OCI-LY7 (cell line): ENCODE measurements around the gene FAM171A2. TPM values are rescaled to one million over a fixed set of nuclear protein-coding genes. Genes with fewer than 3 reads are reported as not detected.

Experiments used
- BruUV-seq: library from RNA; stranded (reverse); fragments of 400-500 nt; replicated peaks from 2 replicates; lab custom pipeline; 2021; lab: Mats Ljungman, UMichigan
- CTCF ChIA-PET: fragments of 300-600 bp; sonication (Branson Sonifier 250); formaldehyde crosslinking; loops from one replicate; lab custom pipeline; 2022; ENCODE audit warnings: antibody characterized with exemption; ENCODE audit not compliant: unreplicated experiment; lab: Charles Lee
- POLR2A ChIA-PET: fragments of 300-600 bp; sonication (Branson Sonifier 250); formaldehyde crosslinking; loops from one replicate; lab custom pipeline; 2022; ENCODE audit warnings: antibody characterized with exemption; lab: Charles Lee
- DNase-seq: peaks from one replicate; pipeline ENCODE4 v3.0.0-alpha.2; 2015; ENCODE audit warnings: low spot score
- H2AFZ ChIP-seq: fragments of 200-600 bp; sonication (generic), shearing (Covaris generic); 2 replicates; pipeline ENCODE4 v1.6.1; 2014; ENCODE audit warnings: mild to moderate bottlenecking, antibody characterized with exemption, low read length, moderate library complexity
- H3K27ac ChIP-seq: fragments of 200-600 bp; sonication (generic); 2 replicates; pipeline ENCODE4 v1.5.1; 2014; ENCODE audit warnings: mixed run types, low read depth, mild to moderate bottlenecking, moderate library complexity, low read length, inconsistent platforms; ENCODE audit not compliant: poor library complexity, severe bottlenecking
- H3K36me3 ChIP-seq: fragments of 200-600 bp; sonication (generic); 2 replicates; pipeline ENCODE4 v1.6.1; 2014; ENCODE audit warnings: mild to moderate bottlenecking, antibody characterized with exemption, low read length, moderate library complexity, mixed read lengths; ENCODE audit not compliant: insufficient read depth
- H3K4me1 ChIP-seq: fragments of 200-600 bp; sonication (generic); 2 replicates; pipeline ENCODE4 v1.5.1; 2014; ENCODE audit warnings: mild to moderate bottlenecking, low read length; ENCODE audit not compliant: insufficient read depth, poor library complexity, severe bottlenecking
- H3K4me2 ChIP-seq: fragments of 200-600 bp; sonication (generic); 2 replicates; pipeline ENCODE4 v1.6.1; 2014; ENCODE audit warnings: mild to moderate bottlenecking, low read length
- H3K4me3 ChIP-seq: fragments of 200-600 bp; sonication (generic); 2 replicates; pipeline ENCODE4 v1.5.1; 2014; ENCODE audit warnings: mild to moderate bottlenecking, low read depth, low read length; ENCODE audit not compliant: poor library complexity, severe bottlenecking
- H3K79me2 ChIP-seq: fragments of 200-600 bp; sonication (generic); 2 replicates; pipeline ENCODE4 v1.6.1; 2016; ENCODE audit warnings: low read depth, mild to moderate bottlenecking, low read length, moderate library complexity, mixed read lengths; ENCODE audit not compliant: insufficient read depth
- H3K9me2 ChIP-seq: fragments of 200-600 bp; sonication (generic); 2 replicates; pipeline ENCODE4 v1.6.1; 2016; ENCODE audit warnings: mild to moderate bottlenecking, low read length, mixed read lengths; ENCODE audit not compliant: insufficient read depth
- H3K9me3 ChIP-seq: fragments of 200-600 bp; sonication (generic); 2 replicates; pipeline ENCODE4 v1.6.1; 2014; ENCODE audit warnings: mild to moderate bottlenecking, mixed run types, low read length, mixed read lengths
- H4K20me1 ChIP-seq: fragments of 200-600 bp; sonication (generic); 2 replicates; pipeline ENCODE4 v1.6.1; 2014; ENCODE audit warnings: mild to moderate bottlenecking, antibody characterized with exemption, low read length, moderate library complexity, mixed read lengths; ENCODE audit not compliant: insufficient read depth
- EZH2phosphoT487 ChIP-seq: fragments of 200-600 bp; sonication (generic); IDR thresholded peaks from 2 replicates; pipeline ENCODE4 v1.6.1; 2018; ENCODE audit warnings: low read depth, borderline replicate concordance, mild to moderate bottlenecking, mixed run types, antibody characterized with exemption, low read length, moderate library complexity, mixed read lengths
- intact Hi-C: fragments of 100-400 bp; cut with micrococcal nuclease; formaldehyde crosslinking; loops from one replicate; pipeline ENCODE4 v1.10.0; 2022; ENCODE audit not compliant: unreplicated experiment
- total RNA-seq, 2 experiments: library from RNA; depleted of rRNA in 1 of 2; stranded (reverse); fragments of >200 nt in 1 of 2; shearing (Covaris generic) in 1 of 2; gene quantifications; 2 replicates each; pipeline ENCODE4 v1.2.3, GENCODE V29; 2014 to 2022
- TF ChIP-seq, protein P1 (sequence below): fragments of 200-600 bp; sonication (generic); conservative IDR thresholded peaks from 2 replicates; pipeline ENCODE4 v1.5.1; 2014; ENCODE audit warnings: mild to moderate bottlenecking, antibody characterized with exemption, low read length, moderate library complexity, mixed read lengths

The FAM171A2 gene
- total RNA-seq, 2 experiments from 2014 or later: 3.4 to 4.6 TPM

DNA sequence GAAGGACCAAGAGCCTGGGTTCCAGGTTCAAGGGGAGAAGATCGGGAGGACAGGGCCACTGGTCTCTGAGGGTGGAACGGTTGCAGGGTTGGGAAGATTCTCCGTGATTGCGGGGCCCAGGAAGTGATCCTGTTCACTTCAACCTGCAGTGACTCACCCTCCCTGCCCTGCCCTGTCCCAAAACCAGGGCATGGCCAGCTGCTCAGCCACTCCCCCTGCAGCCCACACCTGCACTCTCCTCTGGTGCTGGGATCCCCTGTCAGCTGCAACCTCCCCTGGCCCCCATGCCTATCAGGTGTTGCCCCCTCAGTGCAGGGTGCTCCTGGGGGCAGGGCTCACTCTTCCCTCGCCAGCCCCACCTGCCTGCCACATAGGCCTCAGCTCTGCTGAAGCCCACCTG is 54.2 kb downstream of the FAM171A2 start:
- POLR2A ChIA-PET: no interaction called here
- TF ChIP-seq, protein P1, sequence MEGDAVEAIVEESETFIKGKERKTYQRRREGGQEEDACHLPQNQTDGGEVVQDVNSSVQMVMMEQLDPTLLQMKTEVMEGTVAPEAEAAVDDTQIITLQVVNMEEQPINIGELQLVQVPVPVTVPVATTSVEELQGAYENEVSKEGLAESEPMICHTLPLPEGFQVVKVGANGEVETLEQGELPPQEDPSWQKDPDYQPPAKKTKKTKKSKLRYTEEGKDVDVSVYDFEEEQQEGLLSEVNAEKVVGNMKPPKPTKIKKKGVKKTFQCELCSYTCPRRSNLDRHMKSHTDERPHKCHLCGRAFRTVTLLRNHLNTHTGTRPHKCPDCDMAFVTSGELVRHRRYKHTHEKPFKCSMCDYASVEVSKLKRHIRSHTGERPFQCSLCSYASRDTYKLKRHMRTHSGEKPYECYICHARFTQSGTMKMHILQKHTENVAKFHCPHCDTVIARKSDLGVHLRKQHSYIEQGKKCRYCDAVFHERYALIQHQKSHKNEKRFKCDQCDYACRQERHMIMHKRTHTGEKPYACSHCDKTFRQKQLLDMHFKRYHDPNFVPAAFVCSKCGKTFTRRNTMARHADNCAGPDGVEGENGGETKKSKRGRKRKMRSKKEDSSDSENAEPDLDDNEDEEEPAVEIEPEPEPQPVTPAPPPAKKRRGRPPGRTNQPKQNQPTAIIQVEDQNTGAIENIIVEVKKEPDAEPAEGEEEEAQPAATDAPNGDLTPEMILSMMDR: no peak
- TF ChIP-seq EZH2phosphoT487: no peak
- Histone ChIP-seq H3K4me3 (no peak overlapping the region), H3K4me1 (peaks cover 19% of the 10 kb centered on the region), H3K4me2 (peak overlapping the region; percentile 72; the same call in 1 of the 2 replicates), H3K36me3 (no peaks in the 10 kb centered on the region), H2AFZ (no peak overlapping the region), H3K27ac (no peak overlapping the region), H3K9me2 (no peaks in the 10 kb centered on the region), H3K79me2 (no peaks in the 10 kb centered on the region), H3K9me3 (no peaks in the 10 kb centered on the region), H4K20me1 (no peaks in the 10 kb centered on the region)
- no peak for DNase-seq
- intact Hi-C loops: no loop called here
- CTCF ChIA-PET: no interaction called here
- BruUV-seq: no TSS peak

GRCh38 chr17:44308865-44309264 is 54.8 kb downstream of the FAM171A2 start:
- CTCF ChIA-PET: no interaction called here
- peak overlapping the region; percentile 58 for H3K4me3 ChIP-seq
- no peak overlapping the region for H2AFZ ChIP-seq
- no peak for DNase-seq
- H3K79me2 ChIP-seq: no peaks in the 10 kb centered on the region
- BruUV-seq: no TSS peak
- H3K4me1 ChIP-seq: peaks cover 19% of the 10 kb centered on the region
- no peaks in the 10 kb centered on the region for H4K20me1 ChIP-seq
- no peaks in the 10 kb centered on the region for H3K36me3 ChIP-seq
- peak overlapping the region; percentile 72 for H3K4me2 ChIP-seq
- intact Hi-C loops: no loop called here
- H3K9me2 ChIP-seq: no peaks in the 10 kb centered on the region
- H3K27ac ChIP-seq: no peak overlapping the region
- POLR2A ChIA-PET: no interaction called here
- H3K9me3 ChIP-seq: no peaks in the 10 kb centered on the region
- TF ChIP-seq, protein P1: no peak
- TF ChIP-seq EZH2phosphoT487: no peak

DNA sequence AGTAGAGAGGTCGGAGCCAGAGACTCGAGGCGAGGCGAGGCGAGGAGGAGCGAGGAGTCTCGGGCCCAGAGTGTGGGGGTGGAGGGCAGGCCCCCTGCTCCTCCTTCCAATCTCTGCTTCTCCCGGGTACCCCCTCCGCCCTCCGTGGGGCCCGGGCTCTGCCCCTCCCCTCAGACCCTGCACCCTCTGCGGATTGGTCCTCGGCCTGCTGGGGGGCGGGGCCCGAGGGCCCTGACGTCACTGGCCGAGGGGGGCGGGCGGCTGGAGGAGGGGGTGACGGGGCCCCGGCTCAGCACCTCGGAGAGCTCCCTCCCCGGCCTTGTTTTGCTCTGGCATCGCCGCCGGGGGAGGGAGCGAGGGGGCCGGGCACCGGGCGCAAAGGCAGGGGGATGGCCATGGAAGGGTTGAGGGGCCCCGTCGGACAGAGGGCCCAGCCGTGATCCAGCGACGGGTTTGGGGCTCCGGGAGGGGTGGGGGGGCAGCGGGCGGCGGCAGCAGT is 55.3 kb downstream of the FAM171A2 start, which contains the start of gene RUNDC3A:
TSS of gene RUNDC3A (plus strand) at position 282 of the 499 bp plus-strand sequence. CDS start 232 bp downstream, outside the sequence.
- TF ChIP-seq EZH2phosphoT487: no peak
- TF ChIP-seq, protein P1: no peak
- no peaks in the 10 kb centered on the region for H3K9me2 ChIP-seq
- DNase-seq: peak; percentile 81
- H3K9me3 ChIP-seq: no peaks in the 10 kb centered on the region
- no peak within 1 kb of the TSS for H2AFZ ChIP-seq
- POLR2A ChIA-PET: interaction anchor here (0.6 kb wide), 1 partner anchor 63 kb away, joined by 3 read pairs; no protein-coding TSS in a partner anchor
- no TSS peak for BruUV-seq
- peaks cover 19% of the 10 kb centered on the region for H3K4me1 ChIP-seq
- H3K27ac ChIP-seq: no peak within 1 kb of the TSS
- H3K4me2 ChIP-seq: peak within 1 kb of the TSS; percentile 72
- H3K4me3 ChIP-seq: peak within 1 kb of the TSS; percentile 58
- no peaks in the 10 kb centered on the region for H4K20me1 ChIP-seq
- intact Hi-C loops: no loop called here
- no peaks in the 10 kb centered on the region for H3K36me3 ChIP-seq
- no peaks in the 10 kb centered on the region for H3K79me2 ChIP-seq
- CTCF ChIA-PET: no interaction called here
